Testis (tissue), 3 donors: Measurements from ENCODE around the gene EEF2. TPM values are rescaled to one million over a fixed set of nuclear protein-coding genes. Genes with fewer than 3 reads are reported as not detected.

Experiments used
- DNase-seq: peaks from one replicate; pipeline ENCODE4 v3.0.0-alpha.2; 2019
- H3K27ac ChIP-seq, 2 donors: fragments of 200-600 bp; sonication (generic); one replicate each; pipeline ENCODE4 v1.5.1; 2019
- H3K27me3 ChIP-seq: fragments of 200-600 bp; sonication (generic); one replicate; pipeline ENCODE4 v1.5.1; 2019
- H3K36me3 ChIP-seq: fragments of 200-600 bp; sonication (generic); one replicate; pipeline ENCODE4 v1.5.1; 2017; ENCODE audit warnings: low read depth; ENCODE audit errors: missing control alignments
- H3K4me1 ChIP-seq: fragments of 200-600 bp; sonication (generic); one replicate; pipeline ENCODE4 v1.5.1; 2019
- H3K4me3 ChIP-seq, 2 donors: fragments of 200-600 bp; sonication (generic); one replicate each; pipeline ENCODE4 v1.5.1; 2017 to 2019
- H3K9me3 ChIP-seq: fragments of 200-600 bp; sonication (generic); one replicate; pipeline ENCODE4 v1.5.1; 2017
- CTCF ChIP-seq, 3 experiments: fragments of 450-650 bp in 2 of 3; fragments of 200-600 bp in 1 of 3; sonication (generic) in 1 of 3; IDR thresholded peaks; one replicate each; pipeline ENCODE4 v1.5.1; 2016 to 2019; ENCODE audit warnings: antibody characterized with exemption in 3 of 3, mild to moderate bottlenecking in 2 of 3, moderate library complexity in 1 of 3
- POLR2A ChIP-seq: fragments of 450-650 bp; IDR thresholded peaks from one replicate; pipeline ENCODE4 v1.6.1; 2017; ENCODE audit warnings: antibody characterized with exemption, mild to moderate bottlenecking, moderate library complexity
- WGBS, 2 donors: methylation state at CpG; one replicate each; pipeline ENCODE4 v1.1.5; 2018; 5-methylcytosine and 5-hydroxymethylcytosine counted together
- intact Hi-C: fragments of 100-400 bp; cut with DNase I; formaldehyde crosslinking; loops from one replicate; pipeline ENCODE4 v1.15.1; 2023; ENCODE audit warnings: low total_unique reads
- microRNA counts, 2 donors: library from miRNA; unstranded; fragments of <30 nt; microRNA quantifications; one replicate each; lab custom pipeline; 2016
- microRNA-seq, 2 donors: library from miRNA; unstranded; fragments of <30 nt; microRNA quantifications; one replicate each; pipeline ENCODE4, GENCODE V29; 2016; ENCODE audit warnings: borderline number of aligned reads in 2 of 2, borderline replicate concordance in 1 of 2
- polyA plus RNA-seq: library from polyadenylated mRNA; stranded (reverse); fragments of 350-450 nt; fragmentation: Illumina TruSeq; extraction: RNeasy Lipid Tissue Mini Kit (QIAGEN cat#74804); gene quantifications from one replicate; pipeline ENCODE4 v1.2.3, GENCODE V29; 2014; ENCODE audit warnings: low read depth, low replicate concordance; ENCODE audit not compliant: insufficient read depth
- small RNA-seq, 2 donors: library from RNA; depleted of rRNA; stranded (forward); fragments of <200 nt; gene quantifications; one replicate each; pipeline ENCODE3, GENCODE V24; 2016
- total RNA-seq, 2 donors: library from RNA; depleted of rRNA; stranded (reverse); fragments of >200 nt; gene quantifications; one replicate each; pipeline ENCODE4 v1.2.3, GENCODE V29; 2016

EEF2 gene
- total and polyA plus RNA-seq, 3 donors from 2014 or later: 909 to 1,599 (median 1,429) TPM

GRCh38 chr19:3932931-3933810 lies 52.1 kb downstream of the EEF2 start, which contains the start of gene NMRK2:
Gene NMRK2 (plus strand): TSS chr19:3933069. CDS start chr19:3933672, 603 bp downstream.
- TF ChIP-seq POLR2A (no peak), CTCF (IDR thresholded peaks at IDR 0.05) (no peak)
- no peak for DNase-seq
- WGBS, 2 donors: 2 to 3% methylated on average over 26 to 44 of the region's 51 CpGs
- Histone ChIP-seq H3K27me3 (no peaks in the 10 kb centered on the region), H3K36me3 (no peaks in the 10 kb centered on the region), H3K27ac (no peak within 1 kb of the TSS), H3K9me3 (no peaks in the 10 kb centered on the region), H3K4me1 (peaks cover 5% of the 10 kb centered on the region), H3K4me3 (no peak within 1 kb of the TSS)
- intact Hi-C loops: no loop called here

GRCh38 chr19:3931041-3931440 lies 54.2 kb downstream of the EEF2 start:
- no peaks in the 10 kb centered on the region for H3K36me3 ChIP-seq
- intact Hi-C loops: no loop called here
- no peak overlapping the region for H3K27ac ChIP-seq
- WGBS, 2 donors: 73 to 80% methylated on average over 4 to 8 of the region's 8 CpGs
- no peaks in the 10 kb centered on the region for H3K27me3 ChIP-seq
- TF ChIP-seq CTCF (IDR thresholded peaks at IDR 0.05) (no peak), POLR2A (no peak)
- no peak overlapping the region for H3K4me3 ChIP-seq
- peaks cover 5% of the 10 kb centered on the region for H3K4me1 ChIP-seq
- H3K9me3 ChIP-seq: no peaks in the 10 kb centered on the region
- DNase-seq: no peak

MicroRNA genes within 50 kb of the gene (microRNA counts, 767-probe panel; counts per million panel counts)
- 0 to 152 counts per million in 2 donors for microRNA hsa-miR-637 (lab: Ali Mortazavi, UCI)

Small RNA genes within 50 kb of the gene (microRNA-seq; reads per million reads assigned to microRNA genes)
- 0 to 0.70 reads per million in 2 donors for gene MIR637

Small RNA genes within 50 kb of the gene (small RNA-seq; reads per million reads assigned to genes)
- 7.0 to 9.4 reads per million in 2 donors for gene SNORD37

Other genes starting within 250 kb of the EEF2 start
- gene APBA3, start 223.8 kb downstream of the EEF2 start, total RNA-seq: 10 to 100 TPM; 34.4 to 48.3 TPM
- gene APBA3, start 223.8 kb downstream of the EEF2 start, polyA plus RNA-seq: 12.0 TPM
- gene MRPL54, start 222.8 kb downstream of the EEF2 start, total RNA-seq: 10 to 100 TPM; 42.4 to 57.4 TPM
- gene MRPL54, start 222.8 kb downstream of the EEF2 start, polyA plus RNA-seq: 96.4 TPM
- gene RAX2, start 213.2 kb downstream of the EEF2 start, total RNA-seq: under 1 TPM in 1 of 2 donors, not detected in 1; 0.24 TPM
- gene RAX2, start 213.2 kb downstream of the EEF2 start, polyA plus RNA-seq: not detected
- 10 to 100 TPM; 10.1 TPM for gene MATK, start 199.1 kb downstream of the EEF2 start, total RNA-seq
- gene MATK, start 199.1 kb downstream of the EEF2 start, polyA plus RNA-seq: 6.0 TPM
- 10 to 100 TPM; 23.4 to 34.1 TPM for gene ZFR2, start 116.4 kb downstream of the EEF2 start, total RNA-seq
- gene ZFR2, start 116.4 kb downstream of the EEF2 start, polyA plus RNA-seq: 35.0 TPM
- 1 to 10 TPM; 1.7 to 4.8 TPM for gene ATCAY, start 104.8 kb downstream of the EEF2 start, total RNA-seq
- gene ATCAY, start 104.8 kb downstream of the EEF2 start, polyA plus RNA-seq: 0.32 TPM
- 1 to 10 TPM; 1.7 to 3.2 TPM for gene NMRK2, start 52.4 kb downstream of the EEF2 start, total RNA-seq
- gene NMRK2, start 52.4 kb downstream of the EEF2 start, polyA plus RNA-seq: 1.7 TPM
- gene DAPK3, start 14.4 kb downstream of the EEF2 start, total RNA-seq: 100 to 1,000 TPM; 102 to 111 TPM
- 89.8 TPM for gene DAPK3, start 14.4 kb downstream of the EEF2 start, polyA plus RNA-seq
- gene PIAS4, start 22.3 kb upstream of the EEF2 start, total RNA-seq: 10 to 100 TPM; 89.1 to 94.5 TPM
- 142 TPM for gene PIAS4, start 22.3 kb upstream of the EEF2 start, polyA plus RNA-seq
- gene ZBTB7A, start 81.4 kb upstream of the EEF2 start, total RNA-seq: 10 to 100 TPM; 42.2 to 49.4 TPM
- 7.5 TPM for gene ZBTB7A, start 81.4 kb upstream of the EEF2 start, polyA plus RNA-seq
- gene MAP2K2, start 138.7 kb upstream of the EEF2 start, total RNA-seq: 100 to 1,000 TPM; 181 to 225 TPM
- gene MAP2K2, start 138.7 kb upstream of the EEF2 start, polyA plus RNA-seq: 241 TPM
- gene CREB3L3, start 168.2 kb upstream of the EEF2 start, total RNA-seq: under 1 TPM; 0.56 to 0.63 TPM
- 0.36 TPM for gene CREB3L3, start 168.2 kb upstream of the EEF2 start, polyA plus RNA-seq
- 10 to 100 TPM; 22.0 to 29.2 TPM for gene SIRT6, start 197.1 kb upstream of the EEF2 start, total RNA-seq
- gene SIRT6, start 197.1 kb upstream of the EEF2 start, polyA plus RNA-seq: 14.7 TPM
- 10 to 100 TPM; 20.4 to 21.1 TPM for gene ANKRD24, start 197.2 kb upstream of the EEF2 start, total RNA-seq
- gene ANKRD24, start 197.2 kb upstream of the EEF2 start, polyA plus RNA-seq: 16.5 TPM
- 1 to 10 TPM; 1.3 to 8.4 TPM for gene EBI3, start 244.1 kb upstream of the EEF2 start, total RNA-seq
- gene EBI3, start 244.1 kb upstream of the EEF2 start, polyA plus RNA-seq: 1.9 TPM